Measurements from ENCODE around the gene PAX3.

PAX3 gene

GRCh38 chr2:222270396-222270795 is 28.4 kb downstream of the PAX3 start:
- DNase-seq, result no peak
- Histone ChIP-seq H4K20me1 (ENCODE audit: insufficient read depth, low read length) (no peaks in the 10 kb centered on the region), H3K9ac (ENCODE audit: low read length) (no peak overlapping the region), H3K4me3 (ENCODE audit: low read length) (no peak overlapping the region), H3F3A (ENCODE audit: insufficient read depth, low read length) (no peaks in the 10 kb centered on the region), H3K36me3 (replicated peaks; ENCODE audit: insufficient read depth, low read length) (no peaks in the 10 kb centered on the region), H3K9me3 (replicated peaks; ENCODE audit: insufficient read depth, low read length) (no peaks in the 10 kb centered on the region), H3K9me2 (replicated peaks; ENCODE audit: insufficient read depth, low read length) (no peaks in the 10 kb centered on the region), H2AFZ (ENCODE audit: low read length) (no peak overlapping the region), H3K4me1 (ENCODE audit: low read length) (no peaks in the 10 kb centered on the region), H3K27me3 (replicated peaks; ENCODE audit: insufficient read depth, low read length) (no peaks in the 10 kb centered on the region), H3K4me2 (ENCODE audit: low read depth, low read length) (no peak overlapping the region), H3K79me2 (ENCODE audit: low read length) (no peaks in the 10 kb centered on the region), H3K27ac (ENCODE audit: low read length) (no peak overlapping the region)
- TF ChIP-seq EZH2 (optimal IDR thresholded peaks at IDR 0.05; ENCODE audit: low read depth, low read length) (no peak), EZH2phosphoT487 (IDR thresholded peaks at IDR 0.05; ENCODE audit: low read length) (no peak)
- TF ChIP-seq, protein P1, sequence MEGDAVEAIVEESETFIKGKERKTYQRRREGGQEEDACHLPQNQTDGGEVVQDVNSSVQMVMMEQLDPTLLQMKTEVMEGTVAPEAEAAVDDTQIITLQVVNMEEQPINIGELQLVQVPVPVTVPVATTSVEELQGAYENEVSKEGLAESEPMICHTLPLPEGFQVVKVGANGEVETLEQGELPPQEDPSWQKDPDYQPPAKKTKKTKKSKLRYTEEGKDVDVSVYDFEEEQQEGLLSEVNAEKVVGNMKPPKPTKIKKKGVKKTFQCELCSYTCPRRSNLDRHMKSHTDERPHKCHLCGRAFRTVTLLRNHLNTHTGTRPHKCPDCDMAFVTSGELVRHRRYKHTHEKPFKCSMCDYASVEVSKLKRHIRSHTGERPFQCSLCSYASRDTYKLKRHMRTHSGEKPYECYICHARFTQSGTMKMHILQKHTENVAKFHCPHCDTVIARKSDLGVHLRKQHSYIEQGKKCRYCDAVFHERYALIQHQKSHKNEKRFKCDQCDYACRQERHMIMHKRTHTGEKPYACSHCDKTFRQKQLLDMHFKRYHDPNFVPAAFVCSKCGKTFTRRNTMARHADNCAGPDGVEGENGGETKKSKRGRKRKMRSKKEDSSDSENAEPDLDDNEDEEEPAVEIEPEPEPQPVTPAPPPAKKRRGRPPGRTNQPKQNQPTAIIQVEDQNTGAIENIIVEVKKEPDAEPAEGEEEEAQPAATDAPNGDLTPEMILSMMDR (IDR thresholded peaks at IDR 0.05; ENCODE audit: low read length), result no peak

DNA sequence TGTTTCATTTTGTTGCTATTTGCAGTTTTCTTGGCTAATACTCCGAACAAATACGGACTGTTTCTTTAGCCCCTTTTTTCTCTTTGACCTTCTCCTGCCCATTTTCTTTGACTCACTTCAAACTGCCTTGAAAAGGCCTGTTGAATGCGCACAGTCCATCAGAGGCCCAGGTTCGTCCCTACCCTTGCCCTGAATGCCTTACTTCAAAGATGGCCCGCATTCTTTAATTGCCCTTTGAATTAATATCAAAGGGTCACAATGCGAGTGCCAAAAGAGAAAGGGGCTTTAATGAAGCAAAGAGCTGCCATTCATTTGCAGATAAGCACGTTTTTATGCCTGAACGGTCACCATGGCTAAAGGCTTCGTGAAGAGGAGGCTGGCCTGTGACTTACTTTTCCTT is 29.7 kb downstream of the PAX3 start:
- Histone ChIP-seq H3K9me3 (replicated peaks; ENCODE audit: insufficient read depth, low read length) (no peaks in the 10 kb centered on the region), H3K9me2 (replicated peaks; ENCODE audit: insufficient read depth, low read length) (no peaks in the 10 kb centered on the region), H3K27ac (ENCODE audit: low read length) (no peak overlapping the region), H4K20me1 (ENCODE audit: insufficient read depth, low read length) (no peaks in the 10 kb centered on the region), H3K27me3 (replicated peaks; ENCODE audit: insufficient read depth, low read length) (no peaks in the 10 kb centered on the region), H3K4me2 (ENCODE audit: low read depth, low read length) (no peak overlapping the region), H3K79me2 (ENCODE audit: low read length) (no peaks in the 10 kb centered on the region), H2AFZ (ENCODE audit: low read length) (no peak overlapping the region), H3K4me1 (ENCODE audit: low read length) (no peaks in the 10 kb centered on the region), H3F3A (ENCODE audit: insufficient read depth, low read length) (no peaks in the 10 kb centered on the region), H3K4me3 (ENCODE audit: low read length) (no peak overlapping the region), H3K36me3 (replicated peaks; ENCODE audit: insufficient read depth, low read length) (no peaks in the 10 kb centered on the region), H3K9ac (ENCODE audit: low read length) (no peak overlapping the region)
- TF ChIP-seq, protein P1 (IDR thresholded peaks at IDR 0.05; ENCODE audit: low read length), result no peak
- no peak for DNase-seq

- H3K4me3 ChIP-seq (ENCODE audit: low read length), result no peak overlapping the region
- H3K27me3 ChIP-seq (replicated peaks; ENCODE audit: insufficient read depth, low read length), result no peaks in the 10 kb centered on the region
Observed at GRCh38 chr2:222268311-222268990, 30.3 kb downstream of the PAX3 start.

More at GRCh38 chr2:222268311-222268990, 30.3 kb downstream of the PAX3 start:
- no peaks in the 10 kb centered on the region for H3K9me2 ChIP-seq (replicated peaks; ENCODE audit: insufficient read depth, low read length)
- no peaks in the 10 kb centered on the region for H3K9me3 ChIP-seq (replicated peaks; ENCODE audit: insufficient read depth, low read length)
- no peaks in the 10 kb centered on the region for H3K36me3 ChIP-seq (replicated peaks; ENCODE audit: insufficient read depth, low read length)
- no peak overlapping the region for H3K27ac ChIP-seq (ENCODE audit: low read length)
- H2AFZ ChIP-seq (ENCODE audit: low read length), result no peak overlapping the region
- H3K4me2 ChIP-seq (ENCODE audit: low read depth, low read length), result no peak overlapping the region
- no peak overlapping the region for H3K9ac ChIP-seq (ENCODE audit: low read length)
- no peaks in the 10 kb centered on the region for H3K79me2 ChIP-seq (ENCODE audit: low read length)
- no peaks in the 10 kb centered on the region for H4K20me1 ChIP-seq (ENCODE audit: insufficient read depth, low read length)
- H3F3A ChIP-seq (ENCODE audit: insufficient read depth, low read length), result no peaks in the 10 kb centered on the region
- TF ChIP-seq, protein P1 (IDR thresholded peaks at IDR 0.05; ENCODE audit: low read length), result no peak
- TF ChIP-seq EZH2phosphoT487 (IDR thresholded peaks at IDR 0.05; ENCODE audit: low read length), result no peak
- TF ChIP-seq EZH2 (optimal IDR thresholded peaks at IDR 0.05; ENCODE audit: low read depth, low read length), result no peak
- H3K4me1 ChIP-seq (ENCODE audit: low read length), result no peaks in the 10 kb centered on the region
- no peak for DNase-seq

Measured in MM.1S (cell line).